AG04449 (cell line): ENCODE results near the gene AFP.

ENCODE experiments used
- CTCF ChIA-PET: fragments of 350-600 bp; formaldehyde crosslinking; extraction: SDS; loops from one replicate; lab custom pipeline; 2021; ENCODE audit warnings: antibody characterized with exemption; lab: Yijun Ruan, JAX
- POLR2A ChIA-PET: fragments of 400-600, 350-600 bp; formaldehyde crosslinking; extraction: SDS; loops from one replicate; lab custom pipeline; 2020; ENCODE audit warnings: antibody characterized with exemption, inconsistent platforms; lab: Yijun Ruan, JAX
- DNase-seq: peaks from one replicate; pipeline ENCODE4 v3.0.0-alpha.2; 2010; ENCODE audit warnings: low read depth, low spot score
- H3K4me3 ChIP-seq: 2 replicates; pipeline ENCODE4 v1.5.1; 2011; ENCODE audit warnings: low read depth, mild to moderate bottlenecking, control low read depth, low read length
- TF ChIP-seq, protein P1 (sequence below): IDR thresholded peaks from one replicate; pipeline ENCODE4 v1.5.1; 2011; ENCODE audit warnings: mild to moderate bottlenecking, moderate library complexity, low read length, control low read depth, inconsistent platforms; ENCODE audit not compliant: insufficient read depth; ENCODE audit errors: missing control alignments

AFP gene

GRCh38 chr4:73396993-73397972, 38.7 kb upstream of the AFP start:
- no peak for DNase-seq
- no peak overlapping the region for H3K4me3 ChIP-seq
- ChIA-PET CTCF (interaction anchor here (0.8 kb wide), 1 partner anchor 42 kb away, joined by 3 read pairs; no protein-coding TSS in a partner anchor), POLR2A (no interaction called here)
- TF ChIP-seq, protein P1, sequence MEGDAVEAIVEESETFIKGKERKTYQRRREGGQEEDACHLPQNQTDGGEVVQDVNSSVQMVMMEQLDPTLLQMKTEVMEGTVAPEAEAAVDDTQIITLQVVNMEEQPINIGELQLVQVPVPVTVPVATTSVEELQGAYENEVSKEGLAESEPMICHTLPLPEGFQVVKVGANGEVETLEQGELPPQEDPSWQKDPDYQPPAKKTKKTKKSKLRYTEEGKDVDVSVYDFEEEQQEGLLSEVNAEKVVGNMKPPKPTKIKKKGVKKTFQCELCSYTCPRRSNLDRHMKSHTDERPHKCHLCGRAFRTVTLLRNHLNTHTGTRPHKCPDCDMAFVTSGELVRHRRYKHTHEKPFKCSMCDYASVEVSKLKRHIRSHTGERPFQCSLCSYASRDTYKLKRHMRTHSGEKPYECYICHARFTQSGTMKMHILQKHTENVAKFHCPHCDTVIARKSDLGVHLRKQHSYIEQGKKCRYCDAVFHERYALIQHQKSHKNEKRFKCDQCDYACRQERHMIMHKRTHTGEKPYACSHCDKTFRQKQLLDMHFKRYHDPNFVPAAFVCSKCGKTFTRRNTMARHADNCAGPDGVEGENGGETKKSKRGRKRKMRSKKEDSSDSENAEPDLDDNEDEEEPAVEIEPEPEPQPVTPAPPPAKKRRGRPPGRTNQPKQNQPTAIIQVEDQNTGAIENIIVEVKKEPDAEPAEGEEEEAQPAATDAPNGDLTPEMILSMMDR, result no peak

- no peak overlapping the region for H3K4me3 ChIP-seq
- ChIA-PET CTCF (no interaction called here), POLR2A (no interaction called here)
- TF ChIP-seq, protein P1, result no peak
- no peak for DNase-seq
Observed at GRCh38 chr4:73401412-73401811, 34.6 kb upstream of the AFP start.

- no peak within 1 kb of the TSS for H3K4me3 ChIP-seq
- TF ChIP-seq, protein P1, result no peak
- ChIA-PET CTCF (no interaction called here), POLR2A (no interaction called here)
- DNase-seq, result no peak
Observed at GRCh38 chr4:73404042-73404441, 32.0 kb upstream of the AFP start, which contains the start of gene ALB. TSS of gene ALB (plus strand) at chr4:73404287. CDS start at chr4:73404328, 41 bp downstream.

DNA sequence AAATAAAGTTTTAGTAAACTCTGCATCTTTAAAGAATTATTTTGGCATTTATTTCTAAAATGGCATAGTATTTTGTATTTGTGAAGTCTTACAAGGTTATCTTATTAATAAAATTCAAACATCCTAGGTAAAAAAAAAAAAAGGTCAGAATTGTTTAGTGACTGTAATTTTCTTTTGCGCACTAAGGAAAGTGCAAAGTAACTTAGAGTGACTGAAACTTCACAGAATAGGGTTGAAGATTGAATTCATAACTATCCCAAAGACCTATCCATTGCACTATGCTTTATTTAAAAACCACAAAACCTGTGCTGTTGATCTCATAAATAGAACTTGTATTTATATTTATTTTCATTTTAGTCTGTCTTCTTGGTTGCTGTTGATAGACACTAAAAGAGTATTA, 31.6 kb upstream of the AFP start:
- POLR2A ChIA-PET, result no interaction called here
- H3K4me3 ChIP-seq, result no peak overlapping the region
- TF ChIP-seq, protein P1, result no peak
- no peak for DNase-seq
- CTCF ChIA-PET, result no interaction called here

DNA sequence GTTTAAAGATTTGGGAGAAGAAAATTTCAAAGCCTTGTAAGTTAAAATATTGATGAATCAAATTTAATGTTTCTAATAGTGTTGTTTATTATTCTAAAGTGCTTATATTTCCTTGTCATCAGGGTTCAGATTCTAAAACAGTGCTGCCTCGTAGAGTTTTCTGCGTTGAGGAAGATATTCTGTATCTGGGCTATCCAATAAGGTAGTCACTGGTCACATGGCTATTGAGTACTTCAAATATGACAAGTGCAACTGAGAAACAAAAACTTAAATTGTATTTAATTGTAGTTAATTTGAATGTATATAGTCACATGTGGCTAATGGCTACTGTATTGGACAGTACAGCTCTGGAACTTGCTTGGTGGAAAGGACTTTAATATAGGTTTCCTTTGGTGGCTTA, 30.9 kb upstream of the AFP start:
- CTCF ChIA-PET, result no interaction called here
- H3K4me3 ChIP-seq, result no peak overlapping the region
- no peak for DNase-seq
- POLR2A ChIA-PET, result interaction anchor here (0.7 kb wide), 1 partner anchor 256 kb away, joined by 3 read pairs; no protein-coding TSS in a partner anchor
- TF ChIP-seq, protein P1, result no peak

- CTCF ChIA-PET, result no interaction called here
- H3K4me3 ChIP-seq, result no peak overlapping the region
- POLR2A ChIA-PET, result no interaction called here
- DNase-seq, result no peak
- TF ChIP-seq, protein P1, result no peak
Observed at GRCh38 chr4:73406548-73406875, 29.5 kb upstream of the AFP start.
